ENCODE results near the gene EID1. TPM values are rescaled to one million over a fixed set of nuclear protein-coding genes. Genes with fewer than 3 reads are reported as not detected.

The EID1 gene
- total RNA-seq, result 100 to 1,000 TPM; 199 to 226 TPM

- Histone ChIP-seq H3K27ac (peak within 1 kb of the TSS; percentile 84 to 86), H3K4me1 (replicated peaks) (no peaks in the 10 kb centered on the region), H3K4me3 (peak within 1 kb of the TSS; percentile 61 to 65), H3K36me3 (no peaks in the 10 kb centered on the region), H3K9me3 (no peaks in the 10 kb centered on the region), H3K27me3 (replicated peaks; ENCODE audit: insufficient read depth) (no peaks in the 10 kb centered on the region)
- under 1% methylated on average over 58 of the region's 58 CpGs for WGBS
- DNase-seq (ENCODE audit: low spot score), result peak; percentile 89
- intact Hi-C loops (cut with DNase I), result no loop called here
- TF ChIP-seq POLR2A (IDR thresholded peaks at IDR 0.05) (peak; percentile 58), POLR2AphosphoS5 (IDR thresholded peaks at IDR 0.05) (peak; percentile 97)
- TF ChIP-seq, protein P1, sequence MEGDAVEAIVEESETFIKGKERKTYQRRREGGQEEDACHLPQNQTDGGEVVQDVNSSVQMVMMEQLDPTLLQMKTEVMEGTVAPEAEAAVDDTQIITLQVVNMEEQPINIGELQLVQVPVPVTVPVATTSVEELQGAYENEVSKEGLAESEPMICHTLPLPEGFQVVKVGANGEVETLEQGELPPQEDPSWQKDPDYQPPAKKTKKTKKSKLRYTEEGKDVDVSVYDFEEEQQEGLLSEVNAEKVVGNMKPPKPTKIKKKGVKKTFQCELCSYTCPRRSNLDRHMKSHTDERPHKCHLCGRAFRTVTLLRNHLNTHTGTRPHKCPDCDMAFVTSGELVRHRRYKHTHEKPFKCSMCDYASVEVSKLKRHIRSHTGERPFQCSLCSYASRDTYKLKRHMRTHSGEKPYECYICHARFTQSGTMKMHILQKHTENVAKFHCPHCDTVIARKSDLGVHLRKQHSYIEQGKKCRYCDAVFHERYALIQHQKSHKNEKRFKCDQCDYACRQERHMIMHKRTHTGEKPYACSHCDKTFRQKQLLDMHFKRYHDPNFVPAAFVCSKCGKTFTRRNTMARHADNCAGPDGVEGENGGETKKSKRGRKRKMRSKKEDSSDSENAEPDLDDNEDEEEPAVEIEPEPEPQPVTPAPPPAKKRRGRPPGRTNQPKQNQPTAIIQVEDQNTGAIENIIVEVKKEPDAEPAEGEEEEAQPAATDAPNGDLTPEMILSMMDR (IDR thresholded peaks at IDR 0.05), result peak in 2 of 4 experiments; percentile 24 to 34
Measured at GRCh38 chr15:48877630-48878595, at the start of gene EID1. TSS of gene EID1 (plus strand) at chr15:48878134. CDS start at chr15:48878177, 43 bp downstream.

DNA sequence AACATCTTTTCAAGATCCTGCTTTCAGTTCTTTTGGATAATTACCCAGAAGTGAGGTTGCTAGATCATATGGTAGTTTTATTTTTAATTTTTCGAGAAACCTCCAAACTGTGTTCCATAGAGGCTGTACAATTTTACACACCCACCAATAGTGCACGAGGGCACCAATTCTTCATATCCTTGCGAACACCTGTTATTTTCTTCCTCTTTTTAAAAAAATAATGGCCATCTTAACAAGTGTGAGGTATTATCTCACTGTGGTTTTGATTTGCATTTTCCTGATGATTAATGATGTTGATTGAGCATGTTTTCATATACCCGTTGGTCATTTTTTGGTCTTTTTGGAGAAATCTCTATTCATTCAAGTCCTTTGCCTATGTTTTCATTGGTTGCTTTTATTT lies 49.5 kb upstream of the EID1 start:
- H3K9me3 ChIP-seq, result no peaks in the 10 kb centered on the region
- H3K27ac ChIP-seq, result no peak overlapping the region
- no peaks in the 10 kb centered on the region for H3K27me3 ChIP-seq (replicated peaks; ENCODE audit: insufficient read depth)
- H3K4me3 ChIP-seq, result no peak overlapping the region
- no peaks in the 10 kb centered on the region for H3K36me3 ChIP-seq
- TF ChIP-seq POLR2AphosphoS5 (IDR thresholded peaks at IDR 0.05) (no peak), POLR2A (IDR thresholded peaks at IDR 0.05) (no peak)
- TF ChIP-seq, protein P1 (IDR thresholded peaks at IDR 0.05), result no peak
- intact Hi-C loops (cut with DNase I), result no loop called here
- no peak for DNase-seq (ENCODE audit: low spot score)
- 69% methylated on average over 4 of the region's 4 CpGs for WGBS
- no peaks in the 10 kb centered on the region for H3K4me1 ChIP-seq (replicated peaks)

GRCh38 chr15:48828906-48829305 lies 49.0 kb upstream of the EID1 start:
- intact Hi-C loops (cut with DNase I), result no loop called here
- no peak overlapping the region for H3K4me3 ChIP-seq
- H3K36me3 ChIP-seq, result no peaks in the 10 kb centered on the region
- H3K27ac ChIP-seq, result no peak overlapping the region
- no peaks in the 10 kb centered on the region for H3K4me1 ChIP-seq (replicated peaks)
- H3K9me3 ChIP-seq, result no peaks in the 10 kb centered on the region
- TF ChIP-seq, protein P1 (IDR thresholded peaks at IDR 0.05), result no peak
- TF ChIP-seq POLR2A (IDR thresholded peaks at IDR 0.05) (no peak), POLR2AphosphoS5 (IDR thresholded peaks at IDR 0.05) (no peak)
- no peaks in the 10 kb centered on the region for H3K27me3 ChIP-seq (replicated peaks; ENCODE audit: insufficient read depth)
- DNase-seq (ENCODE audit: low spot score), result no peak

DNA sequence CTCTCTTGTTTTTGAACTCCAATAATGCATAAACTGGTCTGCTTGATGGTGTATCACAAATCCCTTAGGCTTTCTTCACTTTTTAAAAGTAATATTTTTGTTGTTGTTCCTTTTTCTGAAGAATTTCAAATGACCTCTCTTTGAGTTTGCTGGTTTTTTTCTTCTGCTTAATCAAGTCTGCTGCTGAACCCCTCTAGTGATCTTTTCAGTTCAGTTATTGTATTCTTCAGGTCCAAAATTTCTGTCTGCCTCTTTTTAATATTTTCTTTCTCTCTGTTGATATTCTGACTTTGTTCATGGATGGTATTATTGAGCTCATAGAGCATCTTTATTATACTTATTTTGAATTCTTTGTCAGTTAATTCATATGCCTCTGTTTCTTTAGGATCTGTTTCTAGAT lies 45.3 kb upstream of the EID1 start:
- no peak overlapping the region for H3K27ac ChIP-seq
- intact Hi-C loops (cut with DNase I), result no loop called here
- no peaks in the 10 kb centered on the region for H3K27me3 ChIP-seq (replicated peaks; ENCODE audit: insufficient read depth)
- H3K4me1 ChIP-seq (replicated peaks), result no peaks in the 10 kb centered on the region
- H3K36me3 ChIP-seq, result no peaks in the 10 kb centered on the region
- H3K9me3 ChIP-seq, result no peaks in the 10 kb centered on the region
- no peak overlapping the region for H3K4me3 ChIP-seq
- TF ChIP-seq POLR2AphosphoS5 (IDR thresholded peaks at IDR 0.05) (no peak), POLR2A (IDR thresholded peaks at IDR 0.05) (no peak)
- TF ChIP-seq, protein P1 (IDR thresholded peaks at IDR 0.05), result no peak
- no peak for DNase-seq (ENCODE audit: low spot score)

Measured in prostate gland (tissue), 2 donors.